DND-41 (cell line): ENCODE data around the gene TNMD.

ENCODE experiments used
- ATAC-seq: fragments of 200-7000 bp; cut with Tn5 transposase; 3 replicates; pipeline ENCODE4 v1.9.1; 2021; ENCODE audit warnings: low read depth; ENCODE audit not compliant: insufficient read depth
- DNase-seq: peaks from one replicate; pipeline ENCODE4 v3.0.0-alpha.2; 2020
- H2AFZ ChIP-seq: 2 replicates; pipeline ENCODE4 v1.6.0; 2012; ENCODE audit warnings: low read depth, low read length
- H3K27ac ChIP-seq: 2 replicates; pipeline ENCODE4 v1.5.1; 2012; ENCODE audit warnings: low read length, inconsistent platforms
- H3K27me3 ChIP-seq: fragments of 200-600 bp; sonication (generic); 2 replicates; pipeline ENCODE4 v1.6.0; 2012; ENCODE audit warnings: low read length, mild to moderate bottlenecking, inconsistent platforms; ENCODE audit not compliant: insufficient read depth, poor library complexity
- H3K36me3 ChIP-seq: 2 replicates; pipeline ENCODE4 v1.5.1; 2012; ENCODE audit warnings: low read length, inconsistent platforms; ENCODE audit not compliant: insufficient read depth
- H3K4me1 ChIP-seq: 2 replicates; pipeline ENCODE4 v1.5.1; 2012; ENCODE audit warnings: mild to moderate bottlenecking, low read length; ENCODE audit not compliant: insufficient read depth
- H3K4me2 ChIP-seq: 2 replicates; pipeline ENCODE4 v1.6.0; 2012; ENCODE audit warnings: mild to moderate bottlenecking, moderate library complexity, low read length, inconsistent platforms; ENCODE audit not compliant: insufficient read depth
- H3K4me3 ChIP-seq, 2 experiments: fragments of 200-600 bp in 1 of 2; shearing (Covaris generic) in 1 of 2; 2 replicates each; pipeline ENCODE4 v1.5.1; 2012 to 2016; ENCODE audit warnings: inconsistent platforms in 2 of 2, low read length in 2 of 2, mild to moderate bottlenecking in 2 of 2, low read depth in 1 of 2, moderate library complexity in 1 of 2
- H3K79me2 ChIP-seq: 2 replicates; pipeline ENCODE4 v1.6.0; 2012; ENCODE audit warnings: low read length, inconsistent platforms; ENCODE audit not compliant: insufficient read depth
- H3K9ac ChIP-seq: 2 replicates; pipeline ENCODE4 v1.6.0; 2012; ENCODE audit warnings: low read depth, mild to moderate bottlenecking, inconsistent platforms, low read length, moderate library complexity
- H3K9me3 ChIP-seq: 2 replicates; pipeline ENCODE4 v1.5.1; 2012; ENCODE audit warnings: low read length, moderate library complexity, mild to moderate bottlenecking, inconsistent platforms; ENCODE audit not compliant: insufficient read depth, severe bottlenecking
- H4K20me1 ChIP-seq: 2 replicates; pipeline ENCODE4 v1.6.0; 2012; ENCODE audit warnings: low read length; ENCODE audit not compliant: insufficient read depth
- CTCF ChIP-seq: IDR thresholded peaks from 2 replicates; pipeline ENCODE4 v1.5.1; 2012; ENCODE audit warnings: borderline replicate concordance, low read length, moderate library complexity, mild to moderate bottlenecking; ENCODE audit not compliant: poor library complexity, severe bottlenecking; ENCODE audit errors: extremely low read depth
- EZH2 ChIP-seq: IDR thresholded peaks from 3 replicates; pipeline ENCODE4 v1.6.1; 2012; ENCODE audit warnings: borderline replicate concordance, low read depth, mild to moderate bottlenecking, moderate library complexity, low read length, inconsistent platforms; ENCODE audit not compliant: severe bottlenecking

TNMD gene

GRCh38 chrX:100636321-100636991 lies 51.7 kb downstream of the TNMD start, which contains the start of gene TSPAN6:
TSPAN6 (minus strand) TSS chrX:100636806; CDS start chrX:100636694, 112 bp downstream.
- no peaks in the 10 kb centered on the region for H3K4me1 ChIP-seq
- H3K79me2 ChIP-seq = no peaks in the 10 kb centered on the region
- no peak within 1 kb of the TSS for H3K27ac ChIP-seq
- ATAC-seq (no peak), DNase-seq (no peak)
- H2AFZ ChIP-seq = no peak within 1 kb of the TSS
- H3K9ac ChIP-seq = no peak within 1 kb of the TSS
- no peaks in the 10 kb centered on the region for H3K27me3 ChIP-seq
- H3K36me3 ChIP-seq = no peaks in the 10 kb centered on the region
- H3K4me2 ChIP-seq = no peak within 1 kb of the TSS
- TF ChIP-seq CTCF = no peak
- no peak for TF ChIP-seq EZH2
- H3K9me3 ChIP-seq = no peaks in the 10 kb centered on the region
- H3K4me3 ChIP-seq = no peak within 1 kb of the TSS
- no peaks in the 10 kb centered on the region for H4K20me1 ChIP-seq

GRCh38 chrX:100642290-100642689 lies 57.6 kb downstream of the TNMD start:
- no peaks in the 10 kb centered on the region for H4K20me1 ChIP-seq
- no peaks in the 10 kb centered on the region for H3K27me3 ChIP-seq

GRCh38 chrX:100643212-100643611 lies 58.5 kb downstream of the TNMD start:
- no peaks in the 10 kb centered on the region for H3K9me3 ChIP-seq
- no peak overlapping the region for H3K4me2 ChIP-seq
- H3K79me2 ChIP-seq = no peaks in the 10 kb centered on the region
- H3K27ac ChIP-seq = no peak overlapping the region
- ATAC-seq = no peak
- no peaks in the 10 kb centered on the region for H3K4me1 ChIP-seq
- no peaks in the 10 kb centered on the region for H4K20me1 ChIP-seq
- no peak overlapping the region for H3K9ac ChIP-seq
- no peak overlapping the region for H3K4me3 ChIP-seq
- H3K27me3 ChIP-seq = no peaks in the 10 kb centered on the region
- no peak for DNase-seq
- H3K36me3 ChIP-seq = no peaks in the 10 kb centered on the region
- TF ChIP-seq CTCF (no peak), EZH2 (no peak)
- H2AFZ ChIP-seq = no peak overlapping the region

More at GRCh38 chrX:100642290-100642689, 57.6 kb downstream of the TNMD start:
- TF ChIP-seq EZH2 (no peak), CTCF (no peak)
- Histone ChIP-seq H3K9ac (no peak overlapping the region), H3K4me3 (no peak overlapping the region), H3K4me2 (no peak overlapping the region), H3K9me3 (no peaks in the 10 kb centered on the region), H2AFZ (no peak overlapping the region), H3K36me3 (no peaks in the 10 kb centered on the region), H3K27ac (no peak overlapping the region), H3K79me2 (no peaks in the 10 kb centered on the region), H3K4me1 (no peaks in the 10 kb centered on the region)
- ATAC-seq (no peak), DNase-seq (no peak)
